HG02840 (cell line): ENCODE measurements around the gene PLEKHA1.

Source experiments
- ATAC-seq: cut with Tn5 transposase; IDR thresholded peaks from one replicate; pipeline ENCODE4 v1.9.1; 2021; ENCODE audit warnings: mild to moderate bottlenecking, moderate library complexity, moderate number of reproducible peaks; ENCODE audit not compliant: unreplicated experiment, low FRiP score

PLEKHA1 gene

DNA sequence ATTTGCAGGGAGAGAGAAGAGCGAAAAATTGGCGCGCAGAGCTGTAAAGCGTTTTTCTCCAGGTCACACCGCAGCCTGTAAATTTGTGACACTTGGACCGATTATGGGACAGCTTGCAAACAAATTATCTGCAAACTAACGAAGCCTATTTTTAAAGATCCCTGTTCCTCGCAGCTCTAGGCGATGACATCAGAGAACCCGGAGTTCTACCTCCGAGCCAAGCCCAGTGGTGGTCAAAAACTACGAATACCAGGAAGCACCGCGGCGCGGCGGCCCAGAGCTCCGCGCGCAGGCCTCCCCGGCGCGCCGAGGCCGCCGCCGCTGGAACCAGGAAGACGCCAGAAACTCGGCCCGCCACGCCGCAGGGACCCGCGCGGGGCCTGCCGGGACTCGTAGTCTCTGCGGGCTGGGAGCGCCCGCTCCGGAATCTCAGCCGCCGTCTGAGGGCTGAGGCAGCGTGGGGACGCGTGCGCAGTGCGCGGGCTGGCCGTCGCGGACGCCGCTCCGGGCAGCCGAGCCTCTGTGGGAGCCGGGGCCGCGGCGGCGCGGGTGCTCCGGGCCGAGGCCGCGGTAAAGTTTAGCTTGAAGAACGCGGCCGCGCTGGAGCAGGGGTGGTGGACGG is at the start of gene PLEKHA1:
TSS of gene PLEKHA1 (plus strand) at position 472 of the 622 bp plus-strand sequence. CDS start 18,493 bp downstream, outside the sequence.
- ATAC-seq, result peak; percentile 91

DNA sequence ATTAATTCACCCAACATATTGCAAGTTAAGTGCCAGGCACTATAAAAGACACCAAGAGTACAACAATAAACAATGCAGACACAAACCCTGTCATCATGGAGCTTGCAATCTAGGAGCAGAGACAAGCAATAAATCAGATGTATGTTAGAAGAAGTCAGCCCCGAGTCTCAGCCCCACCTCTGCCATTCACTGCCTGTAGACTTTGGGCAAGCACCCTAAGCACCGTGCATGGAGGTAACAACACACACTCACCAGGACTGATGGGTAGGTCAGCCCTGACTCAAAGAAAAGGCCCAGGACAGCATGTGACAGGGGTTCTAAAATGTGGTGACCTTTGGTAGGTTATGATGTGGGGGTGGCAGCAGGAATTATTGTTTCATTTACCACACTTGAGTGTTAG is 49.3 kb upstream of the PLEKHA1 start:
- ATAC-seq, result no peak

DNA sequence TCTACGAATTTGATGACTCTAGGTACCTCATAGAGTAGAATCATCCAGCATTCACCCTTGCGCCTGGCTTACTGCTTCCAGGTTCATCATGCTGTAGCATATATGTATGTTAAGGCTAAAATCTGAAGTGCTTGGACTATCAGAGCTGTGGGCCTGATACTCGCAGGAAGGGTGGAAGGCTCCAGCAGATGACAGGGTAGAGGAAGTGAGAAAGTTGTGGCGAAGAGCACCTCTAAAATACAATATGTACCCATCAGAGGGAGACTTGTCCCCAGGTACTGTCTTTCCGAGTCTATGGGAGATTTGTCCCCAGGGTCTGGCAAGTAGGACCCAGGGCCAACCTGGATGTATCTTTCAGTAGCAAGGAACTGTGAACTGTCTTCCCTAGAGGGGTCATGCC is 48.1 kb upstream of the PLEKHA1 start:
- no peak for ATAC-seq

DNA sequence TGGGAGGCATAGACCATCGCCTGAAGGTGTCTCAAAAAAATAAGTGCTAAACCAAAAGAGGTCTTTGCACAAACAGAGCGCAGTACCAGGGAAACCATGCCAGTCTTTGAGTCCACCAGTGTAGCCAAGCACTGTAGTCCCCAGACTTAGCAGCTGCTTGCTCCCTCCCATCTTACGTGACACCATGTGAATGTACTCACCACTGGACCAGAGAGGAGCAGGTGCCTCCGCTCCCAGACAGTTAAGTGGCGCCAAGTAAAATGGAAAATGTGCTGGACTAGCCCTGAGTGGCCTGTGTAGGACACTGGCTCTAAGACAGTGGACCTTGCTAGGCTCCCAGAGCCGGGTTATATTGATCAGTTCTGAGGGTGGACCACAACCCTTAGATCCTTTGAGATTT is 47.7 kb upstream of the PLEKHA1 start:
- no peak for ATAC-seq

DNA sequence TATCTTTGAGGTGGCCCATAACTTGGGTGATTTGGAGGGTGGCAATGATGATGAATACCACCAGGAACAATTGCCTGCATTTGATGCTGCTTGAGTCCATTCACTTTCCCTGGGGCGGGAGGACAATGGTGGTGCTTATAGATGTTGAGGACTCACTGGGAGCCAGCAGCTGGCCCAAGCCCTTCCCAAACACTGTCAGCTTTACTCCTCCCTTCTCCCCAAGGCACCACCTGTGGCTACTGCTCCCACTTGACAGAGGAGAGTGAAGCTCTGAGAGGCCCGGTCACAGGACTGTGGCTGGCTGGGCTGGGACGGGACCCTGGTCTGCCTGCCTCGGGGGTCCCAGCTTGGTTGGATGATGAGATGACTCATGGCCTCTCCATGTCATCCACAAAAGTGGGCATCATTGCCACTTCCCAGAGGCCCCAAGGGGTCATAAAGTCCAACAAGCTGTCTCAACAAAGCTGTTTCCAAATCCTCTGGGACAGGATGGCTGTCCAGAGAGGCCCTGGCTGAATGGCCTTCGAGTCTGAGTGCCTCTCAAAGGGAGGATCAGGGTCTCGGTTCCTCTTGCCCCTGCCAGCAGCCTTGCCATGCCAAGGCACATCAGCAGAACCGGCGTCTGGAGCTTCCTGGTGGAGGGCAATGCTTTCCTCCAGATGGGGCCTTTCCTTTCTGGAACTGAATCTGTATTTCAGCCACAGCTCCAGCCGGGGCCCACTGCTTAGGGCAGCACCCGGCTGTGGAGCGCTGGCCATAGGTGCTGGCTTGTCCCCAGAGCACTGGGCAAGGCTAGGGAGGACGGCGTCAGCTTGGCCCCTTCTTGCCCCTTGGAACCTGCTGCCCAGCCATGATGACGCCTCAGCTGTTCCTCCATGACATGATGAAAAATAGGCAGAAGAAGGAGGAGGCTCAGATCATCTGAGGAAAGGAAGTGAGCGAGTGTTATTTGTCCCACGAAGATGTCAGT is 47.0 kb upstream of the PLEKHA1 start:
- ATAC-seq, result no peak

DNA sequence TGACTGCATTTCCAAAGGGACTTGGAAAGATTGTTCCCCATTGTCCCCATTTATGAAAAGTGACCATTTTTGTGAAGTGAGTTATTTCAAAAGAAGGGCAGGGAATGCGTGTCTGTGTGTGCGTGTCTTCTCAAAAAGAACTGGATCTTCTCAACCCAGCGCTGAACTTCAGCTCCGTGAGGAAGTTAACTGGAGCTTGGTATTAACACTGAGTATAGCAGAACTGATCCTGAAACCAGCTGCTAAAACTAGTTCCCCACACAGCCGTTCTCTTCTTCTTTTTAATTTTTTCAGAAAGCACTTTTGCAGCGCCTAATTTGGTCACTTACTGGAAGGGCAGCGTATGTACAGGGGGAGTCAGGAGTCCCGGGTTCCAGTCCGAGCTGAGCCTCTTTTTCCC is 45.8 kb upstream of the PLEKHA1 start:
- ATAC-seq, result no peak

DNA sequence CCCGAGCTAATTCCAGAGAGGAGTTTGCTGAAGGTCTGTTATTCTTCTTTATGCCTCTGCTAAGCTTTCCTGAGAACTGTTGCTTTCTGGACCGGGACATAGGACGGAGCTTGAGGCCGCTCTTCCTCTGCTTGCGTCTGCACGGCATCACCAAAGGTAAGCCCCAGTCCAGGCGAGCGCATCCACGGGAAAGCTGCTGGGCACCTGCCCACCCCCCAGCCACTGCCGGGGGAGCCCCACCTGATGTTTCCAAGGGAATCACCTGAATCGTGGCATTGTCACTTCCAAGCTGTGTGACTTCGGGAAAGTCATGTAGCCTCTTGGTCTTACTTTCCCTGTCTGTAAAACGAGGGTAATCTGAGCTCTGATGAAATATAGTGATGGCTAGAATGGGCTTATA is 45.1 kb upstream of the PLEKHA1 start:
- no peak for ATAC-seq

DNA sequence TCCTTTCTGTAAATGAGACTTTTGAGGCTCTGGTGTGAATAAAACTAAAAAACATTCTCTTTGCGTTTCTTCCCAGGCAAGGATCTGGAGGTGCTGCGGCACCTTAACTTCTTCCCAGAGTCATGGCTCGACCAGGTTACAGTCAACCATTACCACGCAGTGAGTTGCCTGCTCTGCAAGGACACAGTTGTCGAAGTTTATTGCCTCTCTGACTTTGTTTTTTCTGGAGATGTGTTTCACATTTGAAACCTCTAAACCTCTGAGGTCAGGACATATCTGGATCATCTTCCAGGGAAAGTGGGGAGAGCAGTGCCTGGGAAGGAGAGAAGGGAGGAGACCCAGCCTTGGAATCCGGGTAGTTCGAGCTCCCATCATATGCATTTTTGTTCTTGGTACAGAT is 43.4 kb upstream of the PLEKHA1 start:
- ATAC-seq, result no peak

DNA sequence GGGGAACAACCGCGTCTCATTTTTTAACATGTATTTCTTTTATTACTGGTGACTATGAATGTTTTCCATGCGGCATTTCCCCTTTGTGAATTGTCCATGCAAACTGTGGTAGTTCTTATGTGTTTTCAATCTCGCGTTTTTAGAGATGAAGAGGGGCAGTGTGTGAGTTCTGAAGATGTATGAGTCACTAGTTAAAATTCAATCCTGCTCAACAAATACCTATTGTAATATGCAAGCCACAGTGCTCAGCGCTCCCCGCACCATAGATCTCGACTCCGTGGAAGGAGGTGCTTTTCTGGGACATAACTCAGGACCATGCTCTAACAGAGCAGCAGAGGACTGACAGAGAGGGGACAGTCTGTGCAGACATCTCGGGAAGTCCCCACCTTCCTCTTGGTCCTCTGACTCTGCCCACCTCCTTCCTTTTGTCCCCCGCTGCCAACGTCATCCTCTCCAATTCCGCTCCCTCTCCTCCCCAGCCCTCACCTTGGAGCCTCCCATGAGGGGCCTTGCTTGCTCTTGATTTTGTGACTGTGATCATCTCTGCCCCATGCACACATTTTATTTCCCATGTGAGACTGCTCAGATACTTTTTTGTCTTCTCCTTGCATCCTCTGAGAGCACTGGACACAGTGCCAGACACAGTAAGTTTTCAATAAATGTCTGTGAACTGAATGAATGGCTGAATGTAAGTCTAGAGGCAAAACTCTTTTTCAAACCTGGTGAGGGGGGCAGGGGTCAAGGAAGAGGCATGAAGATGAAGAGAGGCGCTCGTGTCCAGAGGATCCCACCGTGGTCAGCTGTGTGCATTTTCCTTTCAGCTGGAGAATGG is 42.7 kb upstream of the PLEKHA1 start:
- ATAC-seq, result no peak

DNA sequence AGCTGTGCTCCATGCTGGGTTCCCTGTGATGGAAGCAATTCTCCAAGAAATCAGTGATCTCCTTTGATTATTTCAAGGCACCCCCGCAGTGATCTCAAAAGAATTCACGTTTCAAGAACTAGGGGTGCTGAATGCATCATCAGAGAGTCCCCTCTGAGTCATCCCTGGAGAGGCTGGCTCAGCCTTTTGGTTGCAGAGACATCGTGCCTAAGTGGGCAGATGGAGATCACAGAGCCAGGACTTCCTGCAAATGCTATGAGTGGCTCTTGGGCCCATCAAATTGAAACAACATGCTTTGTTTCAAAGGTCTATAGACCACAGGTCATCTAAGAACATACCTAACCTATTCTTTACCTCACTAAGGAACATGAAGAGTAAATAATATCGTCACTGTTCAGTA is 41.5 kb upstream of the PLEKHA1 start:
- ATAC-seq, result no peak

DNA sequence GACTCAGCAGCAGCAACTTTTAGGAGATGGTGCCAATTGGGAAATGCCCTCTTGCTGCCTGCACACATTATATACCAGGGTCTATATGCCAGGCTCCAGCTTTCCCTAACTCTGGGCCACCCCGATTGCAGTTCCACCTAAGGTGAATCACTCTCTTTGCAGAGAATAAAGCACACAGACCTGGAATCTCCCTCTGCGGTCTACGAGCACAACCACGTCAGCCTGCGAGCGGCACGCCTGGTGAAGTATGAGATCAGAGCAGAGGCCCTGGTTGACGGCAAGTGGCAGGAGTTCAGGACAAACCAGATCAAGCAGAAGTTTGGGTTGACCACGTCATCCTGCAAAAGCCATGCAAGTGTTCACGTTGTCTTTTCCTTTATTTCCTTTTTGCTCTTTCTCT is 38.2 kb upstream of the PLEKHA1 start:
- no peak for ATAC-seq

DNA sequence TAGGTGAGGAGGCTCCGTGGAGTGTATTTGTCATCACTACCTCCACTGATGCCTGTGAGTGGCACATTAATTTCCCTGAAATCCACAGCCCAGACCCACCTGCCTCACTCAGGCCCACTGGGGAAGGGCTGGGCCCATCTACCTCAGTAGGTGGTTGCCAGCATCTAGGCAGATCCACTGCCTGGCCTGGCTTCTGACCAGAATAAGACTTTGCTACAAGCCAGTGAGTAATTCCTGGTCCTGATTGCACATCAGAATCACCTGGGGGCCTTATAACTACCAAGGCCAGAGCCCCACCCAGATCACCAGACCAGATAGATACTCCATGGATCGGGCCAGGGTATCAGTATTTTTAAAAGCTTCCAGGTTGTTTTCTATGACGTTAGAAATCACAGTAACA is 37.5 kb upstream of the PLEKHA1 start:
- no peak for ATAC-seq

DNA sequence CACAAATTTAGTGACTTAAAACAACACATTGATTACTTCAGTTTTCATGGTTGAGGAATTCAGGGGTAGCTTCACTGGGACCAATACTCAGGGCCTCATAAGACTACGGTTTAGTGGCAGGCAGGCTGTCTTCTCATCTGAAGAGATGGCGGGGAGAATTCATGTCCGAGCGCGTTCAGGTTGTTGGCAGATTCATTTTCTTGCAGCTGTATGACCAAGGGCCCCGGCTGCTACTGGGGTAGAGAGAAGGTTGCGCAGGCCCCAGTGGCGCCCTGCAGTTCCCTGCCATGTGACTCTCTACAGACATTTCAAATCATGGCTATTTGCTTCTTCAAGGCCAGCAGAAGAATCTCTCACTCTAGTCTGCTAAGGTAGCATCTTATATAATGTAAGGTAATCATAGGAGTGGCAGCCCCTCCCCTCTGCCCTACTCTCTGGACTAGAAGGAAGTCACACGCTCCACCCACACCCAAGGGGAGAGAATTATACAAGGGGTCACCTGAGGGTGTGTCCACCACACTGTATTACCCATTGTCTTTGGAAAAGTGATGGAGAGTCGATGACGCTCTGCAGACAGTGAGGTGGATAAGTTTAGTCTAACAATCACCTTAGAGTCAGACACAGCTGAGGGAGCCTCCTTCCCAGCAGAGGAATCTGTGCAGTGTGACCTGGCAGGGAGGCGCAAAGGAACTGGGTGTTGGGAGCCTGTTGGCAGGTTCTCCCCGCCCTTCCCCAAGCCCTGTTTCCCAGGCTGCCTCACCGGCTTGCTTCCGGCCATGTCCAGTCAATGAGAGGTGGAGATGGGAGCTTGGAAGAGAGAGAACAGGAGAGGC is 35.7 kb upstream of the PLEKHA1 start:
- no peak for ATAC-seq

DNA sequence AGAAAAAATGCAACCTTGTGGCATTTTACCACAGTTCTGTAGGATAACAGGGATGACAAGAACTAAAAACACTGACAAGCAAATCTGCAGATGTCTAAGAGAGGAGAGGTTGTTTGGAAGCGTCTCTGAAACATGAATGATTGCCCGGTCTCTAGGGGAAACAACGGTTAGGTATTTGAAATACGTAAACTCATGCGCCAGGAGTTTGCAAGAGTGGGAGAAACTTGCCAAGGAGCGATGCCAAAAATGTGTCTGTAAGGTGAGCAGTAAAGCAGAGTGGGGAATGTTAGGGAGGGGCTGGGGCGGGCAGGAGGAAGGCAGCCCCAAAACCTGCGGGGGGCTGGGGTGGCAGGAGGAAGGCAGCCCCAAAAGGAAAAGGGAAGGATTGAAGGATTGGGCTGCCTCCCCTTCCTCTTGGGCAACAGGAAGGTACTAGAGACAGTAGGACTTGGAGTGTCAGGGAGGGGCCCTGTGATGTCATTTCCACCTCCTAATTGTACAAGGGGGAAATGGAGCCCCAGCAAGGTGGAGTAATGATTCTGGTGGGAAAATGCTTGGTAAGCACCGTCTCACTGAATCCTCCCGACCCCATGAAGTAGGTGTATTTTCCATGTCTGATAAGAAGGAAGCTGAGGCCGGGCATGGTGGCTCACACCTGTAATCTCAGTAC is 33.2 kb upstream of the PLEKHA1 start:
- no peak for ATAC-seq

DNA sequence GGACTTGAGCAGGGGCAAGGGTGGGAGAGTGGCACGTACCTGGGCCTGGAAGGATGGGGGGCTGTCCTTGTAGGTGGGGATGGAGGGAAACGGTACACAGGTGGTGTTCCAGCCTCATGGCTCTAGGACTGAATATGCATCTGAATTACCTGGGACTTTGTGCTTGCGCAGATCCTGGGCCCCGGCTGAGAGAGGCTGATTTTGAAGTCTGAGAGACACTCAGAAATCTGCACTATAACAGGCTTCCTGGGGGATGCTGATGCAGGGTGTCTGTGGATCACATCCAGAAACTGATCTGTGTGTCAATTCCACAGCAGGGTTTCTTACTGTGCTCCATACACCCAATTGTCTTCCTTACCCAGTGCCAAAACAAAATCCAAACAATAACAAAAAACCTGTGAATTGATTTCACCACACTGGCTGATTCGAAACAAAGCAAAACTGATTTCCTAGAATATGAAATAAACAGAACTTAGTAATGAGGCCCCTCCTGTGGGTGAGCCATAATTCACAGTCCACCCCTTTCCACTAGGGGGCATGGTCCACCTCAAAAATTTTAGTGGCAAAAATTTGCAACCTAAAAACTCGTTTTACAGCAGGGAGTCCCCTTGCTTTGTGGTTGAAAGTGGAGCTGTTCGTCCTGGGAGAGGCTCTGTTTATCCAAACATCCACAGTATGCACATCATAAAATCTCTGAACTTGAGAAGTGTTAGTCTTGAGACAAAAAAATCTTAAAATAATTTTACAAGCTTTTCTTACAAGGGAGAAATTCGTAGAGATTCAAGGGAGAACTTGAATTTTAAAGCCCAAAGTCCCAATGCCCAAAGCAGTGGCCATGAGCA is 32.0 kb upstream of the PLEKHA1 start:
- no peak for ATAC-seq

DNA sequence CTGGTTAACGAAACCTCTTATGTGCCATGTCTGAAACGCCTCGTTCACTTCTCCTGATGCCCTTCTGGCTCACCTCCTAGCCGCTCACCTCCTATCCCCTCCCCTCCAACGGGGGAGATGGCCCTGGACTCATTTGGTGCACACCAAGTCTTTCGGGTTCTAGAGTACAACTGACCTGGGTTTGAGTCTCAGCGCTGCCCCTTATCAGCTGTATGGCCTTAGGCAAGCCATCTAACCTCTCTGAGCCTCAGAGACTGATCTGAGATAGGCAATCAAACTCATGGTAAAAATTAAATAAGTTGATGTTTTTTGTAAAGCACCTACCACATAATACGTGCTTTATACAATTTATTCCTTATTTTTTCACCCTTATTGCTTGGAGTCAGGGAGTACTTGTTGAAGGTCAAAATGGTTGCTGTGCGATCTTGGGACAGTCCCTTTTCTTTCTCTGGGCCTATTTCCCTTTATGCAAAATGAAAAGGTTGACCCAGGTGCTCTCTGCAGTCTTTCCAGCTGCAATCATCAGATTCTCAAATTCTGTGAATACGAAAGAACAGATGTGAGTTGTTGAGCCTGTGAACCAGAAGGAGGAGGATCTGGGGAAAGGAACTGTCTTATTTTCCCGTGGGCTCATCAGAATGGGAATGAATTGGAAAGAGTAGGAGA is 31.2 kb upstream of the PLEKHA1 start:
- no peak for ATAC-seq

DNA sequence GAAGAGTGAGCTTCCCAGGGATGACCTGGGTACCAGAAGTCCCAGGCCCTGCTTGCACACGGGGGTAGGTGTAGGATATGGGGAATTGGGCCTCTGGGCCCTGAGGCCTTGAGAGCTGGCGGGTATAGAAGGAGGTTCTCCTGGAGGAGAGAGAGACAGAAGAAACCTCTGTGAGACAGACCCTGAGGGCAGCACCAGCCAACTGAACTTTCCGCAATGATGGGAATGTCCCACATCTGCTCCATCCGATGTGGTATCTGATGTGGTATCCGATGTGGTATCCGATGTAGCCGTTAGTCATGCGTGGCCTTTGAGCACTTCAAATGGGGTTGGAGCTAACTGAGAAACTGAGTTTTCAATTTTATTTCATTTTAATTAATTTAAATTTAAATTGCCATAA is 30.6 kb upstream of the PLEKHA1 start:
- ATAC-seq, result no peak

DNA sequence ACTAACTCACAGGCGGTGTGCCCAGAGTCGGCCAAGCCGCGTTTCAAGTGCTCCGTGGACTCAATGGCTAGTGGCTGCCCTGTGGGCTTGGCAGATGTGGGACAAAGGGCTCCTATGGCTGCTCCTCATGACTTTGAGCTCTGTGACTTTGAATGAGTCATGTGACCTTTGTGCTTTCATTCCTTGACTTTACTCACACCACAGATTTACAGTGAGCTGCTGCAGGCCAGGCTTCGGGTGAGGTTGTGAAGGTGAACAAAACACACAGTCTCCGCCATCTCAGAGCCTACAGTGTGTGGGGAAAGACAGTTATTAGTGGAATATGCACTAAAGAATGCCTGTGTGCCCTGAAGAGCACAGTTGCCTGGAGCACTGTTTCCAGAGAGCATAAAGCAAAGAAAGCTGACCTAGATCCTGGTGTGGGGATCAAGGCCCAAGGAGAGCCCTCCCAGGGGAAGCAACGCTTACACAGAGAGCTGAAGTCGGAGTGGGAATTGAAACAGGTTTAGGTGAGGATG is 29.7 kb upstream of the PLEKHA1 start:
- no peak for ATAC-seq
